T-helper 1 cell treated with Interleukin-12 subunit alpha and Interleukin-12 subunit beta and Interleukin-4 antibody, amounts not matched to agents 30 μg/mL and 1 μg/mL, for 36 hours (primary cell): ENCODE results near the gene ALPI.

Experiments used
- H3K27ac Mint-ChIP-seq: one replicate; pipeline ENCODE4 v1.8.0; 2021; ENCODE audit warnings: mild to moderate bottlenecking, mixed read lengths
- H3K27me3 Mint-ChIP-seq: one replicate; pipeline ENCODE4 v1.8.0; 2021; ENCODE audit warnings: low read depth, mixed read lengths
- H3K36me3 Mint-ChIP-seq: one replicate; pipeline ENCODE4 v1.8.0; 2021; ENCODE audit warnings: low read depth, mixed read lengths
- H3K4me1 Mint-ChIP-seq: one replicate; pipeline ENCODE4 v1.8.0; 2021; ENCODE audit warnings: low read depth, mixed read lengths
- H3K4me3 Mint-ChIP-seq: one replicate; pipeline ENCODE4 v1.8.0; 2021; ENCODE audit warnings: mild to moderate bottlenecking, moderate library complexity, mixed read lengths
- H3K9me3 Mint-ChIP-seq: one replicate; pipeline ENCODE4 v1.8.0; 2021; ENCODE audit warnings: mixed read lengths

The ALPI gene

DNA sequence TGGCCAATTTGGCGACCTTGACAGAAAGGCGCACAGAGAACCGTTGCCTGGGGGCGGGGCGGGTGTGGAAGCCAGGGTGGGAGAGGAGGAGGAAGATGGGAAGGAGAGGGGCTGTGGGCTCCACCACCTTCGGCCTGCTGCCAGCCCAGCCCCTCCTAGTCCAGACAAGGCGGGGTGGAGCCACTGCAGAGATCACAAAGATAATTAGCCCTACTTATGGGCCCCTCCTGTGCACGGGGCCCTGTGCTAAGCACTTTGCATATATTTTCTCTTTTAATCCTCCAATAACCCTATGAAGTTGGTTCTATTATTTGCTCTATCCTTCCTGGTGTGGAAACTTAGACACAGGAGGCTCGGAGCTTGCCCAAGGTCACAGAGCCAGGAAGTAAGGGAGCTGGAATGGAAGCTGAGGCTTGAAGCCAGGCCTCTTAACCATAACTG lies 45.4 kb downstream of the ALPI start:
- H3K36me3 Mint-ChIP-seq: no peaks in the 10 kb centered on the region
- no peaks in the 10 kb centered on the region for H3K9me3 Mint-ChIP-seq
- H3K27ac Mint-ChIP-seq: no peak overlapping the region
- H3K27me3 Mint-ChIP-seq: peaks cover 32% of the 10 kb centered on the region
- no peak overlapping the region for H3K4me3 Mint-ChIP-seq
- H3K4me1 Mint-ChIP-seq: peaks cover 4% of the 10 kb centered on the region

DNA sequence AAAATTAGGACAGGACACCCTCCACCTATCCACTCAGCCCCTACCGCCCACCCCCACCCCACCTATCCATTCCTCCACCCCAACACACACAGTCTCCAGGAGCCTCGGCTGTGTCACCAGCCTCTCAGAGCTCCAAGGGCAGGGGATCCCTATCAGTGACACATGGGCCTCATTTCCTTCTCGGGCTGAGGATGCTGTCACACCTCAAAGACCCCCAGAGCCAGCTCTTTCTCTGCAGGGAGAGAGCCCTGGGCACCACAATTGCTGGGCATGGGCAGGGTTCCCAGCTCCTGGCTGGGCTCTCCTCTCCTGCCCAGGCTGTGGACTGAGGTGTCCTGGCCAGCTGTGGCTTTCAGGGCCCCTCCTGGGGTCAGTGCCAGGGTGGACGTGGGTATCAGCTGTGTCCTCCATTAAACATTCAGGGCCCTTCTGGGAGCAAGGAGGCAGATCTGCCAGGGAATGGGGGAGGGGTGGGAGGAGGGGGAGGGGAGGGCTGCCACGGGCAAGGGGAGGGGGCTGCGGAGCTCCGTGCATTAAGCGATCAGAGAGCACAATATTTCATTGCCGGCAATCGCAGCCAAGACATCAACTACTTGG lies 45.9 kb downstream of the ALPI start:
- H3K9me3 Mint-ChIP-seq: no peaks in the 10 kb centered on the region
- no peak overlapping the region for H3K4me3 Mint-ChIP-seq
- peaks cover 4% of the 10 kb centered on the region for H3K4me1 Mint-ChIP-seq
- H3K27me3 Mint-ChIP-seq: peaks cover 32% of the 10 kb centered on the region
- no peak overlapping the region for H3K27ac Mint-ChIP-seq
- no peaks in the 10 kb centered on the region for H3K36me3 Mint-ChIP-seq

DNA sequence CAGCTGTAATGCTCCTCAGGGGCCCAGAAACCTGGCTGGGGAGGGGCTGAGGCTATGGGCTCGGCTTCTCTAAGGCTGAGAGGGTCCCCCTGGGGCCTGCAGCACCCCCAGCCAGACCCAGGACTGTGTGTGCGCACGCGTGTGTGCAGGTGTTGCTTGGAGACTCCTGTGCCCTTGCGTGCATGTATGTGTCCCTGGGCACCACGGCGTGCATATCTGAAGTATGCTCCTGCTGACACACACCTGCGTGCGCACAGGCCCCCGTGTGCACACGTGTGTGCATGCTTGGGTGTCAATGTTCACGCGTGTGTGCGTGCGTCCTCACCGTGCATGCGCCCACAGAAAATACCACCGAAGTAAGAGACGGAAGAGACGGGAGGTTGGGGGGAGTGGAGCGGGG lies 46.6 kb downstream of the ALPI start:
- Mint-ChIP-seq H3K4me3 (peak overlapping the region; percentile 45), H3K27ac (no peak overlapping the region), H3K9me3 (no peaks in the 10 kb centered on the region), H3K4me1 (peaks cover 4% of the 10 kb centered on the region), H3K36me3 (no peaks in the 10 kb centered on the region), H3K27me3 (peaks cover 32% of the 10 kb centered on the region)

DNA sequence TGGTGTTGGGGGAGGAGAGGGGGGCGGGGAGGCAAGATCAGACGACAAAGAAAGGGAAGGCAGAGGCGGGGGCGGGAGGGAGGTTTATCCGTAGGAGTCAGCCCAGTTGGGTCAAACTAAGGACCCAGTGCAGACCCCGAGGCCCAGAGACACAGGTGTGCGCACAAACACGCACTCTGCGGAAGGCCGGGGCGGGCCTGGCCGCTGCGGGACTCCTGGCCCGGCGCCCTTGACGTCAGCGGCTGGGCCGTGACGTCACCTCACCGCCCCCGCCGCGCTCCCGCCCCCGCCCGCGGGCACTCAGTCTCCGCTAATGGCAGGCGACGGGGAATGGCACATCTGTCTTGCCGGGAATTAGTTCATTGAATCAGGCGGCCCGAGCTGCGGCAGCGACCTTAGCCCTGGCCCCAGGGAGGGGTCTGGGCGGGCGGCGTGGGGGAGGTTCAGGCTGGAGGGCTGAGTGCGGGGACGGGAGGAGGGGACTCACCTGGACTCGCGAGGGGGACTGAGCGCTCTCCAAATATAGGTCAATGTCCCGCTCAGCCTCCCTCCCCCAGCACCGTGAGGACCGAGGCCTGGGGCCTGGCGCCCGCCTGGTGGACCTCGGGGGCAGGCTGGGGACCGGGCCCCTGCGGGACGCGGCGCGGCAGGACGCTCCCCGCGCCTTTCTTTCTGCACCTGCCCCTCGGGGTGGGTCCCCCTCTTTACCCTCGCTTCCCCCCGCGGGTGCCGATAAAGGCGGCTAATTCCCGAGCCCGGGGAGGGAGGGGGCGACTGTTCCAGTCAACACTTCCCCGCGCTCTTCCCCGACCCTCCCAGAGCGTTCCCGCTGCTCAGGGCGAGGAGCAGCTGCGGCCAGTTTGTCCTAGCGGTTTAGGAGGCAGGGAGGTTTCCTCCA lies 47.2 kb downstream of the ALPI start:
- Mint-ChIP-seq H3K27ac (no peak overlapping the region), H3K9me3 (no peaks in the 10 kb centered on the region), H3K36me3 (no peaks in the 10 kb centered on the region), H3K4me3 (no peak overlapping the region), H3K4me1 (peaks cover 4% of the 10 kb centered on the region), H3K27me3 (peaks cover 32% of the 10 kb centered on the region)

DNA sequence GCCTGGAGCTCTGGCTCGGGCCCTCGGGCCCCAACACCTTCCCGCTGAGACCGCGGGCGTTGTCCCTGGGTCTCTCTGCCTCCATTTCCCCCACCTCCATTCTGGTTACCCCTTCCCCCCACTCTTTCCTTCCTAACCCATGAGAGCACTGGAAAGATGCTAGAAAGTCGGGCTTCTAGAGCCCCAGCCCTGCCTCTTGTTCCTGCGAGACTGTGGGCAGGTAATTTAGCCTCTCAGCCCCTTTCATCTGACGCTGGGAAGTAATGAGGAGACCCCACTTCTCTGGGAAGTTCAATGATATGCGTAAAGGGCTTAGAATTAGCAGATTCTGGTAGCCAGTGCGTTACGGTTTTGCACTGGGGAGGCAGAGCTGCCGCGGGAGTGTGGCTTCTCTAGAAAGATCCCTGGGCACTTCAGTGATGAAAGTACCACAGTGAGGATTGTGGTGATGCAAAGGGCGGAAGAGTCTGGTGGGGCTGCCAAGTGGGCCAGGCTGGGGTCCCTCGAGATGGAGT lies 47.9 kb downstream of the ALPI start:
- Mint-ChIP-seq H3K36me3 (no peaks in the 10 kb centered on the region), H3K4me1 (peaks cover 4% of the 10 kb centered on the region), H3K4me3 (no peak overlapping the region), H3K27me3 (peaks cover 32% of the 10 kb centered on the region), H3K9me3 (no peaks in the 10 kb centered on the region), H3K27ac (no peak overlapping the region)

DNA sequence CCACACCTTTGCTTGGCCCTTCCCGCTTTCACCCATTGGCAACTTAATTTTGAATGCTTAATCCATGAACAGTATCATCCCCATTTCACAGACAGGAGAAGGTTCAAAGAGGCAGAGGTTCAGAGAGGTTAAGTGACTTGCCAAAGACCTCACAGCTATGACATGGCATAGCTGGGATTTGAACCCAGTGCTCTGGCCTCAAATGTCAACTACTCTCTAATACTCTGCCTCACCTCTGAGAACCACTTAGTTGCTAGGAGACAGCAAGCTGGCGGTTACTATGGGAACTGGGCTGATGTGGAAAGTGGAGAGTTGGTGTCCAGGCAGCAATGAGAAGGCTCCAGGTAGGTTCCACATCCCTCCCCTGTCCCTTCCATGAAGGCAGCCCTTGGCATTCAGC lies 48.5 kb downstream of the ALPI start:
- Mint-ChIP-seq H3K9me3 (no peaks in the 10 kb centered on the region), H3K4me3 (peak overlapping the region; percentile 21), H3K27me3 (peaks cover 32% of the 10 kb centered on the region), H3K27ac (no peak overlapping the region), H3K4me1 (peaks cover 4% of the 10 kb centered on the region), H3K36me3 (no peaks in the 10 kb centered on the region)

DNA sequence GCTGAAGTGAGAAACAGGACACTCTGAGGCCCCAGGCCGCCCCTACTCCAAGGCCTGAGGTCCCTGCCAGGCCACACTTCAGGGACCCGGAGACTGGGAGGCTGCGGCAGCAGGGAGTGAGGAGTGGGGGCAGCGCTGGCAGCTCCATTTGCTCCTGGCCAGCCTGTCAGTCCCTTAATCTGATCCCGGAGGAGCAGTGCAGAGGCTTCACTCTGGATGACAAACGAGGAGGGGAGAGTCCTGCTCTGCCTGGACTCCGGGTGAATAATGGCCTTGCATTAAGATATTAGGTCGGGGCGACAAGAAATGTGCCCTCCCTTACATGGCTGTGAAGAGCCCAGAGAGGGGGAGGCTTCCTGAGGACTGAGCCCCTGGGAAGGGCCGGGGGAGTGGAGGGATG lies 49.9 kb downstream of the ALPI start:
- H3K36me3 Mint-ChIP-seq: no peaks in the 10 kb centered on the region
- H3K9me3 Mint-ChIP-seq: no peaks in the 10 kb centered on the region
- H3K27ac Mint-ChIP-seq: no peak overlapping the region
- peaks cover 28% of the 10 kb centered on the region for H3K27me3 Mint-ChIP-seq
- H3K4me1 Mint-ChIP-seq: peaks cover 4% of the 10 kb centered on the region
- no peak overlapping the region for H3K4me3 Mint-ChIP-seq

DNA sequence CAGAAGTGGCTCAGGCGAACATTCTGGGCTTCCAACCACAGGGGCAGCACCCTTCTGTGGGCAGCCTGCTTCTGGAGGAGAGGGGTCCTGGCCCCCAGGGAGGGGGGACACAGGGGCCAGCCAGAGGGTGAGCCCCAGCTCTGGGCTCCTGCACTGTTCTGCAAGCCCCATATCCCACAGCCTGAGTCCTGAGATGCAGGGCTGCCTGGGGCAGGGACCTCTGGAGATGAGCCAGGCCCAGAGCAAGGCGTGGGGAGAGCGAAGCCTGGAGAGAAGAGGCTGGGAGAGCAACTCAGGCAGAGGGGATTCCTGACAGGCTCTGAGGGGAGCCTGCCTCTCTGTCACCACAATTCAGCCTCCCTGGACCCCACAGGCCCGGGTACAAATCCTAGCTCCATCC lies 50.8 kb downstream of the ALPI start:
- no peaks in the 10 kb centered on the region for H3K9me3 Mint-ChIP-seq
- H3K4me3 Mint-ChIP-seq: no peak overlapping the region
- H3K36me3 Mint-ChIP-seq: no peaks in the 10 kb centered on the region
- peaks cover 28% of the 10 kb centered on the region for H3K27me3 Mint-ChIP-seq
- no peak overlapping the region for H3K27ac Mint-ChIP-seq
- peaks cover 4% of the 10 kb centered on the region for H3K4me1 Mint-ChIP-seq

DNA sequence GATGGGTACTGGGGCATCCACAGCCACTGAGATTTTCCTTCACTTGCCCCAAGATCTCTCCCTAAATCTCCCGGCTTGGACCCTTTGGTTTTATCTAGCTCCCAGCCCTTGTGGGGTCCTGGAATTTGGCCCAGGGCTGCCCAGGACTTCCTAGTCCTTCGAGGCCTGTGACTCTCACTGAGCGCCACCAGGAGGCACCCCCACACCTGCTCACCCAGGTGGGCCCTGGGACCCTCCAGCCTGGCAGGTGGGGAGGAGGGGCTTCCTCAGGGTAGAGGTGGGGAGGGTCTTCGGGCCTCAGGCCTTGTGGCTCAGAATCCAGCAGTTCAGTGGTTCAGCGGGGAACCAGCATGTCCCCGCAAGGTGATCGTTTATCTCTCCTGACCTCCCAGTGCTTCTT lies 52.3 kb downstream of the ALPI start:
- Mint-ChIP-seq H3K4me3 (no peak overlapping the region), H3K27ac (no peak overlapping the region), H3K9me3 (no peaks in the 10 kb centered on the region), H3K36me3 (no peaks in the 10 kb centered on the region), H3K4me1 (peaks cover 2% of the 10 kb centered on the region), H3K27me3 (peaks cover 23% of the 10 kb centered on the region)
